OCI-LY7 (cell line): ENCODE measurements around the gene MRPS23. TPM values are rescaled to one million over a fixed set of nuclear protein-coding genes. Genes with fewer than 3 reads are reported as not detected.

Source experiments
- BruUV-seq: library from RNA; stranded (reverse); fragments of 400-500 nt; replicated peaks from 2 replicates; lab custom pipeline; 2021; lab: Mats Ljungman, UMichigan
- CTCF ChIA-PET: fragments of 300-600 bp; sonication (Branson Sonifier 250); formaldehyde crosslinking; loops from one replicate; lab custom pipeline; 2022; ENCODE audit warnings: antibody characterized with exemption; ENCODE audit not compliant: unreplicated experiment; lab: Charles Lee
- POLR2A ChIA-PET: fragments of 300-600 bp; sonication (Branson Sonifier 250); formaldehyde crosslinking; loops from one replicate; lab custom pipeline; 2022; ENCODE audit warnings: antibody characterized with exemption; lab: Charles Lee
- DNase-seq: peaks from one replicate; pipeline ENCODE4 v3.0.0-alpha.2; 2015; ENCODE audit warnings: low spot score
- H2AFZ ChIP-seq: fragments of 200-600 bp; sonication (generic), shearing (Covaris generic); 2 replicates; pipeline ENCODE4 v1.6.1; 2014; ENCODE audit warnings: mild to moderate bottlenecking, antibody characterized with exemption, low read length, moderate library complexity
- H3K27ac ChIP-seq: fragments of 200-600 bp; sonication (generic); 2 replicates; pipeline ENCODE4 v1.5.1; 2014; ENCODE audit warnings: mixed run types, low read depth, mild to moderate bottlenecking, moderate library complexity, low read length, inconsistent platforms; ENCODE audit not compliant: poor library complexity, severe bottlenecking
- H3K36me3 ChIP-seq: fragments of 200-600 bp; sonication (generic); 2 replicates; pipeline ENCODE4 v1.6.1; 2014; ENCODE audit warnings: mild to moderate bottlenecking, antibody characterized with exemption, low read length, moderate library complexity, mixed read lengths; ENCODE audit not compliant: insufficient read depth
- H3K4me1 ChIP-seq: fragments of 200-600 bp; sonication (generic); 2 replicates; pipeline ENCODE4 v1.5.1; 2014; ENCODE audit warnings: mild to moderate bottlenecking, low read length; ENCODE audit not compliant: insufficient read depth, poor library complexity, severe bottlenecking
- H3K4me2 ChIP-seq: fragments of 200-600 bp; sonication (generic); 2 replicates; pipeline ENCODE4 v1.6.1; 2014; ENCODE audit warnings: mild to moderate bottlenecking, low read length
- H3K4me3 ChIP-seq: fragments of 200-600 bp; sonication (generic); 2 replicates; pipeline ENCODE4 v1.5.1; 2014; ENCODE audit warnings: mild to moderate bottlenecking, low read depth, low read length; ENCODE audit not compliant: poor library complexity, severe bottlenecking
- H3K79me2 ChIP-seq: fragments of 200-600 bp; sonication (generic); 2 replicates; pipeline ENCODE4 v1.6.1; 2016; ENCODE audit warnings: low read depth, mild to moderate bottlenecking, low read length, moderate library complexity, mixed read lengths; ENCODE audit not compliant: insufficient read depth
- H3K9me2 ChIP-seq: fragments of 200-600 bp; sonication (generic); 2 replicates; pipeline ENCODE4 v1.6.1; 2016; ENCODE audit warnings: mild to moderate bottlenecking, low read length, mixed read lengths; ENCODE audit not compliant: insufficient read depth
- H3K9me3 ChIP-seq: fragments of 200-600 bp; sonication (generic); 2 replicates; pipeline ENCODE4 v1.6.1; 2014; ENCODE audit warnings: mild to moderate bottlenecking, mixed run types, low read length, mixed read lengths
- H4K20me1 ChIP-seq: fragments of 200-600 bp; sonication (generic); 2 replicates; pipeline ENCODE4 v1.6.1; 2014; ENCODE audit warnings: mild to moderate bottlenecking, antibody characterized with exemption, low read length, moderate library complexity, mixed read lengths; ENCODE audit not compliant: insufficient read depth
- CTCF ChIP-seq: fragments of 200-600 bp; sonication (generic); conservative IDR thresholded peaks from 2 replicates; pipeline ENCODE4 v1.5.1; 2014; ENCODE audit warnings: mild to moderate bottlenecking, antibody characterized with exemption, low read length, moderate library complexity, mixed read lengths
- EZH2phosphoT487 ChIP-seq: fragments of 200-600 bp; sonication (generic); IDR thresholded peaks from 2 replicates; pipeline ENCODE4 v1.6.1; 2018; ENCODE audit warnings: low read depth, borderline replicate concordance, mild to moderate bottlenecking, mixed run types, antibody characterized with exemption, low read length, moderate library complexity, mixed read lengths
- intact Hi-C: fragments of 100-400 bp; cut with micrococcal nuclease; formaldehyde crosslinking; loops from one replicate; pipeline ENCODE4 v1.10.0; 2022; ENCODE audit not compliant: unreplicated experiment
- total RNA-seq, 2 experiments: library from RNA; depleted of rRNA in 1 of 2; stranded (reverse); fragments of >200 nt in 1 of 2; shearing (Covaris generic) in 1 of 2; gene quantifications; 2 replicates each; pipeline ENCODE4 v1.2.3, GENCODE V29; 2014 to 2022

The MRPS23 gene
- total RNA-seq, 2 experiments from 2014 or later: 50.3 to 73.5 TPM

DNA sequence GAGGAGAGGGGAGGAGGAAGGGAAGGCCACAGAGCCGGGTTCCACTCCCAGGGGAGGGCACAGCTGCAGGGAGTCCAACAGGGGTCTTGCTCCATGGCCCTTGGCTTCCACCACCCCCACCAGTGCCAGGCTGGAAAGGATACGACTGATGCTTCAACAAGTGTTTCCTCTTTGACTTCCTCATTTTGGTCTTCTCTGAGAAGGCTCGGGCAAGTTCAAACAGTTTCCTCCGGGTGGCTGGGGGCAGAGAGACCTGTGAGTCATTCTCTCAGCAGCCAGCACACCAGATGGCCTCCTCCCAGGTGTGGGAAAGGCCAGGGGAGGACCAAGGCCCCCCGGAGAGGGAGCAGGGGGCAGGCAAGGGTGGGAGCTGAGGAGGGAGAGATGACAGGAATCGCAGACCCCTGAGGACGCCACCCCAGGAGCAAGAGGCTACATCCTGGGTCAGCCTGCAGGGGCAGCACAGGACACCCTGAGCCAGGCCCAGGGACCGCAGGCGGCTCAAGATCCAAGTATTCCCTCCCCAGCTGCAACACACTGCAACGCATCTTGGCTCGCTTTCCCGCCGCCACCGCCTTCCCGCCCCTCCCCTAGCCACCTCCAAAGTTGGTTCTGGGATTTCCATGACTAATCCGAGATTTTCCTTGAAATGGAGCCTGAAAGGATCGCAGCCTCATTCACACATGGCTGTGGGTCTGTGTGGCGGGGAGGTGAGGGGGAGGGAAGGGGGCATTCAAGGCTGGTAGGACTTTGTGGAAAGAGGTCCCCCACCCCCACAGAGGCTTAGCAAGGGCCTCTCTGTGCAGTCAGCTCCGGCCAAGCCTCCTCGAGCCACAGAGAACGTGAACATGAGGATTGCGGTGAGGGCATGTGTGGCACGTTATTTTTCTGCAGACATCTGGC is 18.4 kb upstream of the MRPS23 start:
- Histone ChIP-seq H3K27ac (no peak overlapping the region), H3K4me1 (peaks cover 16% of the 10 kb centered on the region), H4K20me1 (no peaks in the 10 kb centered on the region), H3K4me2 (peak overlapping the region; percentile 58), H3K79me2 (no peaks in the 10 kb centered on the region), H3K36me3 (no peaks in the 10 kb centered on the region), H3K4me3 (no peak overlapping the region), H3K9me3 (no peaks in the 10 kb centered on the region), H3K9me2 (no peaks in the 10 kb centered on the region), H2AFZ (no peak overlapping the region)
- CTCF ChIA-PET: interaction anchor here (1.0 kb wide), 2 partner anchors 9 to 129 kb away, joined by 3 read pairs; no protein-coding TSS in a partner anchor
- TF ChIP-seq CTCF: peak; percentile 50
- TF ChIP-seq EZH2phosphoT487: no peak
- intact Hi-C loops: loop anchor here (2.0 kb wide), 1 partner anchor 71 kb away; no protein-coding TSS in a partner anchor
- peak; percentile 85 for DNase-seq
- POLR2A ChIA-PET: interaction anchor here (0.5 to 0.9 kb wide), 4 partner anchors 16 to 893 kb away, joined by 3 to 4 read pairs (median 4); no protein-coding TSS in a partner anchor
- BruUV-seq: no TSS peak

DNA sequence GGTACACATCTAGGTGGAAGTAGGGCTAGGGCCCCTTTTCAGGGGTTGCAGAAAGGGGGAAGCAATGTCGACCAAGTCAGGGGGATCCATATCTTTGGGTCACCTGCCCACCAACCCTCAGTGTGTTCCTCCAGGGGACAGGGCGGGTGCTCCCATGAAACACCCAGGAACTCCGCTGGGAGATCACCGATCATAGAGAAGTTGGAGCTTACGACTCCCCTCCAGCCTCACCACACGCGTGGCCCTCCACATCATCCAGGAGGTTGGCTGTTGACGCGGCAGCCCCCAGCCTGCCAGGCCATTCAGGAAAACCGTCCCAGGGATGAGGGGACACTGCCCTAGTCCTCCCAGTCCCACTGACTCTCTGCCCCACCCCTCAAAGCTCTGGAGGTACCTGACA is 17.3 kb upstream of the MRPS23 start:
- Histone ChIP-seq H3K36me3 (no peaks in the 10 kb centered on the region), H3K9me3 (no peaks in the 10 kb centered on the region), H3K4me3 (no peak overlapping the region), H3K27ac (no peak overlapping the region), H3K4me2 (no peak overlapping the region), H3K9me2 (no peaks in the 10 kb centered on the region), H4K20me1 (no peaks in the 10 kb centered on the region), H3K4me1 (peaks cover 16% of the 10 kb centered on the region), H2AFZ (no peak overlapping the region), H3K79me2 (no peaks in the 10 kb centered on the region)
- TF ChIP-seq EZH2phosphoT487 (no peak), CTCF (no peak)
- POLR2A ChIA-PET: interaction anchor here (0.5 to 0.9 kb wide), 4 partner anchors 17 to 127 kb away, joined by 3 to 4 read pairs (median 3); no protein-coding TSS in a partner anchor
- no TSS peak for BruUV-seq
- no peak for DNase-seq
- intact Hi-C loops: no loop called here
- CTCF ChIA-PET: interaction anchor here (1.0 kb wide), 1 partner anchor 130 kb away, joined by 3 read pairs; no protein-coding TSS in a partner anchor
